Measurements from ENCODE around the gene ADARB1.

GRCh38 chr21:45135122-45135521 is 60.7 kb downstream of the ADARB1 start:
- TF ChIP-seq POLR2A (IDR thresholded peaks at IDR 0.05; ENCODE audit: extremely low read depth, insufficient read length) = no peak
- TF ChIP-seq CTCF (IDR thresholded peaks at IDR 0.05; ENCODE audit: low read depth, low read length) = no peak
- no peak for TF ChIP-seq MAX (IDR thresholded peaks at IDR 0.05; ENCODE audit: low read depth, low read length)

Measured in NB4 (cell line).